Middle frontal gyrus (tissue), 1 donor: ENCODE measurements around the gene ZRANB3.
"Not testable (repeated sequence)": the region's sequence is repeated elsewhere in the genome, so short reads cannot be mapped to it uniquely, and the experiment has no call there.

Experiments used
- DNase-seq: peaks from one replicate; pipeline ENCODE4 v3.0.0-alpha.2; 2015; ENCODE audit warnings: low spot score; ENCODE audit errors: extremely low spot score

Gene ZRANB3

GRCh38 chr2:135490376-135490775, 40.6 kb downstream of the ZRANB3 start:
- DNase-seq = no peak

DNA sequence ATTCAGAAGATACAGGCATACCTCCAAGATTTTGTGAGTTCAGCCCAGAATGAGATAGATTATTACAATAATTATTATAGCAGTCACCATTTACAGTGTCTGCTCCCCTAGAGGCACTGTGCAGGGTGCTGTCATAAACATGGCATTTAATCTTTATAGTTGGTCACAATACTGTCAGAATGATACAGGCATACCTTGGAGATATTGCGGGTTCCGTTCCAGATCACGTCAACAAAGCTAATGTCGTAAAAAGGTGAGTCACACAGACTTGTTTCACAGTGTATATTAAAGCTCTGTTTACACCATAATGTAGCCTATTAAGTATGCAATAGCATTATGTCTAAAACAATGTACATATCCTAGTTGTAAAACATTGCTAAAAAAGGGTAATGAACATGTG, 45.6 kb downstream of the ZRANB3 start:
- DNase-seq = no peak

DNA sequence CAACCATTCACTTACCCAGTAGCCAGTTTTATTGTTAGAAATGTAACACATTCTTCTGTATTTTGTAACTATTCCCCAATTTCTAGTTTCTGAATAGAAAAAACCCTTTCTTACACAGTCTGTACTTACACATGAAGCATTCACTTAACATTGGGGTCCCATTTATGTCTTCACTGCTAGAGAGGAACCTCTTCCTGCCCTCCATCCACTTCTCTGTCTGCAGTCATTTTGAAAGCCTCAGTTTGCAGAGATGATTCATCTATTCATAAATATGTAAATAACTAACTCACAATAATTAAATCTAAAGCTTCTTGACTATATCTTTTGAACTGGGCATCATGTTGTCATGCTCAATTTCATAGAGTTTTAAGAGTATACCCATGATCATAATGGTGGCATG, 55.9 kb downstream of the ZRANB3 start:
- DNase-seq = no peak

DNA sequence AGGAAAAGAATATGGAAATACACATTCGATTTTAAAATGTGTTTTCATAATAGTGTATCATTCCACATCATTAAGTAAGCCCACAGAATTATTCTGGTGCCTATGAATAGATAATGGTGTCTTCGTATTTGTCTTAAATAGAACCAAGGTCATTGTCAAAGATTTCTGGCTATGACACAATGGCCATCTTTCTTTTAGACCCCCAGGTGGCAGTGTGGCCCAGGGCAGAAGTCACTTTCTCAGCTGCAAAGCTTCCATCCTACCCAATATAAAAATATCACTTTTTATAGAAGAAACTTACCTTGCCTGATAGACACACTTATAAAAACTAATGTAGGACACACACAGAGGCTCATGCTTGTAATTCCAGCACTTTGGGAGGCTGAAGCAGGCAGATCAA, 57.5 kb downstream of the ZRANB3 start:
- DNase-seq = no peak

DNA sequence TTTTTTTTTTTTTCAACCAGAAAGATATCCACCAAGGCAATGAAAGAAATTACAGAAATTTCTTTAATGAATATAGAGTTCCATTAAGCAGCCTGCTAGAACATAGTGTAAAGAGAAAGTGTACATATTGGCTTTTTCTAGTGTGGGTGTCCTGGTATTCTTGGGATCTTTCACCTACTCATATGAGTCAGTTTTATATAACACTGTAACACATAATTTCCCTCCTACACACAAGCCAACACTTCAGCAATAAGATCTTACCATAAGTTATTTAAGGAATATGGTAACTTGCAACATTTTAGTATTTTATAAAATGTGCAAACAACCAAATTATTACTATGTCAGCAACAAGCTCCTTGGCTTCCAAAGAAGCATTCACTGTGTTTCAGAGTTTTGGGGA, 59.9 kb downstream of the ZRANB3 start:
- DNase-seq = peak; percentile 15

DNA sequence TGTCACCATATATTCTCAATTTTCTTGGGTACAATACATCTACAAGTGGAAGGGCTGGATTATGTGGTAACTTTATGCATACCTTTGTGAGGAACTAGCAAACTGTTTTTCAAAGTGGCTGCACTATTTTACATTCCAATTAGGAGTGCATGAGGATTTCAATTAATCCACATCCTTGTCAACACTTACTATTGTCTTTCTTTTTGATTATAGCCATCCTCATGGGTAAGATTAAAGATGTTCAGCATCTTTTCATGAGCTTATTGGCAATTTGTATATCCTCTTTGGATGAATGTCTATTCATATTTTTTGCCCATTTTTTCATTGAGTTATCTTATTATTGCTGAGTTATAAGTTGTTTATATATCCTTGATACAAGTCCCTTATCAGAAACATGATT, 73.7 kb downstream of the ZRANB3 start:
- DNase-seq = no peak

DNA sequence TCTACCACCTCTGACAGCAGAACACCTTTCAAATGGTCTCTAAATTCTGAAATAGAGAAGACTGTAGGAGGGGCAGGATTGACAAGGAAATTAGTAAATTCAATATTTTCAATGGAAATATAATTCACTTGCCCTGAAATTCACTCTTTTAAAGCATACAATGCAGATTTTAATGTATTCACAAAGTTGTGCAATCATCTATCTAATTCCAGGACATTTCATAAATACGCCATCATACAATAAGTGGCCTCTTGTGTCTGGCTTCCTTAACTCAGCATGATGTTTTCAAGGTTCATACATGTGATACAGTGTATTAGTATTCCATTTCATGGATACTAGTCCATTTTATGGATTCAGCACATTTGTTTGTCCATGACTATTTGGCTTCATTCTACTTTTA, 74.2 kb downstream of the ZRANB3 start:
- DNase-seq = no peak

DNA sequence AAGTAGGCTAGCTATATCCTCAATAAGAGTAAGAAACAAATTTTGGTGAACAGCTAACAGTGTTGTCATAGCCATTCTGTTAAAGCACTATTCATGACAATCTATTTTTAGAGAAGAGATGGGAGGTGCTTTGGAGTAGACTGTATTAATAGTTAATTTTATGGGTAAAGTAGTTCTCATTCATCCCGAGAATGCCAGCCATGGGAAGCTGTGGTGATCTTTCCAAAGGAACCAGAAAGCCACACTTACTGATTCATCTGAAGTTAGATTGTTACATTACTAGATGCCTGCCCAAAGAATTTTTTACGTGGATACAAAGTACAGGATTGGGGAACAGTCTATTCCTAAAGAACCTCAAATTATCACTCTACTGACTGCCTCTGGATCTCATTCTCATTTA, 74.6 kb downstream of the ZRANB3 start:
- no peak for DNase-seq

DNA sequence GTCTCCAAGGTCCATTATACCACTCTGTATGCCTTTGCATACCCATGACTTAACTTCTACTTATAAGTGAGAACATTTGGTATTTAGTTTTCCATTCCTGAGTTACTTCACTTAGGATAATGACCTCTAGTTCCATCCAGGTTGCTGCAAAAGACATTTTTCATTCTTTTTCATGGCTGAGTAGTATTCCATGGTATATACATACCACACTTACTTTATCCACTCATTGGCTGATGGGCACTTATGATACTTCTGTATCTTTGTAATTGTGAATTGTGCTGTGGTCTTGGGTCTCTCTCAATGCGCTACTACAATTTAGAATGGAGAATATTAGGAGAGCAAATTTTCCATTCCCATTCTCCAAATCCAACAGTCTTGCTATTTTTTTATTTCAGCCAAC, 76.4 kb downstream of the ZRANB3 start:
- DNase-seq = no peak

- DNase-seq = not testable (repeated sequence)
Measured at GRCh38 chr2:135453027-135453426, 78.0 kb downstream of the ZRANB3 start.

- DNase-seq = no peak
Measured at GRCh38 chr2:135451966-135452365, 79.1 kb downstream of the ZRANB3 start.

- not testable (repeated sequence) for DNase-seq
Measured at GRCh38 chr2:135443013-135443412, 88.0 kb downstream of the ZRANB3 start.

- DNase-seq = not testable (repeated sequence)
Measured at GRCh38 chr2:135435155-135435554, 95.9 kb downstream of the ZRANB3 start.

GRCh38 chr2:135424849-135425248, 106.2 kb downstream of the ZRANB3 start:
- DNase-seq = no peak

- DNase-seq = no peak
Measured at GRCh38 chr2:135422898-135423297, 108.1 kb downstream of the ZRANB3 start.

DNA sequence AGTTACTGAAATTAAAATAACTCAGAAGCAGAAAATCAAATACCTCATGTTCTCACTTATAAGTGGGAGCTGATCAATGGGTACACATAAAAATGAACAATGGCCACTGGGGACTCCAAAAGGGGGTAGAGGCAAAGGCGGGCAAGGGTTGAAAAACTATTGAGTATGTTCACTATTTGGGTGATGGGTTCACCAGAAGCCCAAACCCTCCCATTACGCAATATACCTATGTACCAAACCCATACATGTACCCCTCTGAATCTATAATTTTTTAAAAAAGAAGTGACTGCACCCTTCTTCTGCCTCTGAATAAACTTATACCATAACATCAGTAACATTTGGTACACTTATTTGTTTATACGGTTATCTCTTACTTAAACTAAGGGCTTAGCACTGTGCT, 119.4 kb downstream of the ZRANB3 start:
- no peak for DNase-seq

- no peak for DNase-seq
Measured at GRCh38 chr2:135409436-135409835, 121.6 kb downstream of the ZRANB3 start.

DNA sequence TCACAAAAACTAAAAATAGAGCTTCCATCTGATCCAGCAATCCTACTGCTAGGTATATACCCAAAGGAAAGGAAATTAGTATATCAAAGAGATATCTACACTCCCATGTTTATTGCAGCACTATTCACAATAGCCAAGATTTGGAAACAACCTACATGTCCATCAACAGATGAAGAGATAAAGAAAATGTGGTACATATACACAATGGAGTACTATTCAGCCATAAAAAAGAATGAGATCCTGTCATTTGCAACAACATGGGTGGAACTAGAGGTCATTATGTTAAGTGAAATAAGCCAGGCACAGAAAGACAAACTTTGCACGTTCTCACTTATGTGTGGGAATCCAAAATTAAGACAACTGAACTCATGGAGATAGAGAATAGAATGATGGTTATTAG, 134.8 kb downstream of the ZRANB3 start:
- DNase-seq = not testable (repeated sequence)

- DNase-seq = no peak
Measured at GRCh38 chr2:135386993-135387392, 144.0 kb downstream of the ZRANB3 start.

- no peak for DNase-seq
Measured at GRCh38 chr2:135378591-135378990, 152.4 kb downstream of the ZRANB3 start.

DNA sequence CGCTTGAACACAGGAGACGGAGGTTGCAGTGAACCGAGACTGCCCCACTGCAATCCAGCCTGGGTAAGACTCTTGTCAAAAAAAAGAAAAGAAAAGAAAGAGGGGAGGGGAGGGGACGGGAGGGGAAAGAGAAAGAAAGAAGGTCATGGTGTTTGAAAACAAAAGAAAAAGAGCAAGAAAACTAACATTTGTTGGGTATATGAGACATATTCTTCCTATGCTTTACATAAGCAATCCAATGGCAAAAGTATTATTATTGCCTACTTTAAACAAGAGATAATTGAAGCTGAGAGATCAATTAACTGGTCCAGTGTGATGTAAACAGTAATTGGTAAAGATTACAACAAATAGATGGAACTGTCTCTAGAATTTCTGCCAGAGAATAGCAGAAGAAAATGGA, 157.3 kb downstream of the ZRANB3 start:
- DNase-seq = no peak

GRCh38 chr2:135349941-135350340, 181.1 kb downstream of the ZRANB3 start:
- no peak for DNase-seq

DNA sequence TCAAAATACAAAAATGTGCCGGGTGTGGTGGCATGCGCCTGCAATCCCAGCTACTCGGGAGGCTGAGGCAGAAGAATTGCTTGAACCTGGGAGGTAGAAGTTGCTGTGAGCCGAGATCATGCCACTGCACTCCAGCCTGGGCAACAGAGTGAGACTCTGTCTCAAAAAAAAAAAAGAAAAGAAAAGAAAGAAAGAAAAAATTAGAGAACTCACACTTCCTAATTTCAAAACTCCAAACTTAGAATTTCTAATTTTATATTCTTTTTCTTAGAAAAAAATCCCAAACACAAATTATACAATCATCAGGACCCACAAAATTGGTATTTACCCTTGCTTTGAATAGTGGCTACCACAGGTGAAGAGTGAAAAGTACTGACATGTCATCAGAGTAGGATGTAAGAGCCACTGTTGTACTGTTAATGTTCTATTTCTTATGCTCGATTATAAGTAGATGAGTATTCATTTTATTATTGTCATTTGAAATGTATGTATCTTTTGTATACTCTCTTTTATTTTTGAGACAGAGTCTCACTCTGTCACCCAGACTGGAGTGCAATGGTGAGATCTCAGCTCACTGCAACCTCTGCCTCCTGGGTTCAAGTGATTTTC, 182.8 kb downstream of the ZRANB3 start:
- not testable (repeated sequence) for DNase-seq

- DNase-seq = no peak
Measured at GRCh38 chr2:135337071-135337470, 193.9 kb downstream of the ZRANB3 start.
